Peyer's patch (tissue), 4 donors: ENCODE measurements around the gene NFASC.

Source experiments
- CTCF ChIP-seq, 6 experiments: fragments of 450-650 bp in 4 of 6; fragments of 200-600 bp in 2 of 6; sonication (generic) in 1 of 6; IDR thresholded peaks; one replicate each; pipeline ENCODE4 v1.5.1; 2017 to 2019; ENCODE audit warnings: antibody characterized with exemption in 6 of 6, mild to moderate bottlenecking in 3 of 6, moderate library complexity in 1 of 6
- POLR2A ChIP-seq, 2 donors: fragments of 450-650 bp; IDR thresholded peaks; one replicate each; pipeline ENCODE4 v1.5.1; 2017; ENCODE audit warnings: antibody characterized with exemption in 2 of 2, mild to moderate bottlenecking in 2 of 2, moderate library complexity in 2 of 2

- TF ChIP-seq CTCF (IDR thresholded peaks at IDR 0.05) (no peak), POLR2A (IDR thresholded peaks at IDR 0.05) (no peak)
Measured at GRCh38 chr1:204923626-204924012, 53.0 kb downstream of the NFASC start.
